HUES48 (cell line): ENCODE results near the gene PSAP.

Source experiments
- H3K27ac ChIP-seq: one replicate; pipeline ENCODE4 v1.7.0; 2013; ENCODE audit warnings: low read depth, low read length, inconsistent platforms
- H3K27me3 ChIP-seq: 2 replicates; pipeline ENCODE4 v1.6.1; 2013; ENCODE audit warnings: mild to moderate bottlenecking, low read length; ENCODE audit not compliant: control insufficient read depth, insufficient read depth
- H3K36me3 ChIP-seq: 2 replicates; pipeline ENCODE4 v1.6.1; 2013; ENCODE audit warnings: low read length; ENCODE audit not compliant: control insufficient read depth, insufficient read depth
- H3K4me1 ChIP-seq: 2 replicates; pipeline ENCODE4 v1.6.1; 2013; ENCODE audit warnings: mild to moderate bottlenecking, low read length; ENCODE audit not compliant: control insufficient read depth, insufficient read depth
- H3K4me3 ChIP-seq: 2 replicates; pipeline ENCODE4 v1.5.1; 2013; ENCODE audit warnings: mild to moderate bottlenecking, low read depth, low read length
- H3K9ac ChIP-seq: 2 replicates; pipeline ENCODE4 v1.6.1; 2013; ENCODE audit warnings: mild to moderate bottlenecking, low read depth, low read length, moderate library complexity
- H3K9me3 ChIP-seq: 2 replicates; pipeline ENCODE4 v1.6.1; 2013; ENCODE audit warnings: low read length; ENCODE audit not compliant: control insufficient read depth, insufficient read depth

Gene PSAP

GRCh38 chr10:71840958-71841335 lies 10.1 kb downstream of the PSAP start:
- H3K36me3 ChIP-seq: no peaks in the 10 kb centered on the region
- peak overlapping the region; percentile 25 for H3K27ac ChIP-seq
- no peaks in the 10 kb centered on the region for H3K27me3 ChIP-seq
- H3K4me1 ChIP-seq: peaks cover 34% of the 10 kb centered on the region
- no peak overlapping the region for H3K4me3 ChIP-seq
- no peaks in the 10 kb centered on the region for H3K9me3 ChIP-seq
- H3K9ac ChIP-seq: no peak overlapping the region

GRCh38 chr10:71840177-71840957 lies 10.7 kb downstream of the PSAP start:
- Histone ChIP-seq H3K9ac (no peak overlapping the region), H3K27ac (peak overlapping the region; percentile 25)

GRCh38 chr10:71838264-71839211 lies 12.5 kb downstream of the PSAP start:
- Histone ChIP-seq H3K4me3 (no peak overlapping the region), H3K27me3 (no peaks in the 10 kb centered on the region), H3K27ac (no peak overlapping the region), H3K9ac (no peak overlapping the region), H3K9me3 (no peaks in the 10 kb centered on the region), H3K36me3 (peaks cover 8% of the 10 kb centered on the region; the same call in 1 of the 2 replicates), H3K4me1 (peaks cover 38% of the 10 kb centered on the region)

More at GRCh38 chr10:71840177-71840957, 10.7 kb downstream of the PSAP start:
- Histone ChIP-seq H3K9me3 (no peaks in the 10 kb centered on the region), H3K4me1 (peaks cover 38% of the 10 kb centered on the region), H3K36me3 (no peaks in the 10 kb centered on the region), H3K4me3 (no peak overlapping the region), H3K27me3 (no peaks in the 10 kb centered on the region)

- Histone ChIP-seq H3K4me1 (peaks cover 38% of the 10 kb centered on the region), H3K9ac (no peak overlapping the region), H3K4me3 (no peak overlapping the region), H3K36me3 (peaks cover 15% of the 10 kb centered on the region), H3K27me3 (no peaks in the 10 kb centered on the region), H3K27ac (no peak overlapping the region), H3K9me3 (no peaks in the 10 kb centered on the region)
These were observed 13.8 kb downstream of the PSAP start for GRCh38 chr10:71837098-71837827.

- Histone ChIP-seq H3K27me3 (no peaks in the 10 kb centered on the region), H3K9ac (no peak overlapping the region), H3K4me1 (peaks cover 38% of the 10 kb centered on the region), H3K4me3 (no peak overlapping the region), H3K9me3 (no peaks in the 10 kb centered on the region), H3K36me3 (peaks cover 22% of the 10 kb centered on the region), H3K27ac (no peak overlapping the region)
These were observed 14.5 kb downstream of the PSAP start for GRCh38 chr10:71836596-71836974.

GRCh38 chr10:71835671-71836595 lies 15.1 kb downstream of the PSAP start:
- Histone ChIP-seq H3K9me3 (no peaks in the 10 kb centered on the region), H3K4me1 (peaks cover 38% of the 10 kb centered on the region), H3K4me3 (no peak overlapping the region), H3K27me3 (no peaks in the 10 kb centered on the region), H3K9ac (no peak overlapping the region), H3K27ac (no peak overlapping the region), H3K36me3 (peaks cover 28% of the 10 kb centered on the region)

- H3K9ac ChIP-seq: no peak overlapping the region
- no peak overlapping the region for H3K4me3 ChIP-seq
- H3K36me3 ChIP-seq: peaks cover 44% of the 10 kb centered on the region
- H3K9me3 ChIP-seq: no peaks in the 10 kb centered on the region
- no peaks in the 10 kb centered on the region for H3K27me3 ChIP-seq
- H3K4me1 ChIP-seq: peaks cover 24% of the 10 kb centered on the region
- H3K27ac ChIP-seq: no peak overlapping the region
These were observed 16.7 kb downstream of the PSAP start for GRCh38 chr10:71834343-71834674.

GRCh38 chr10:71833451-71834342 lies 17.4 kb downstream of the PSAP start:
- Histone ChIP-seq H3K27me3 (no peaks in the 10 kb centered on the region), H3K27ac (no peak overlapping the region), H3K36me3 (peaks cover 50% of the 10 kb centered on the region), H3K9me3 (no peaks in the 10 kb centered on the region), H3K9ac (no peak overlapping the region), H3K4me3 (no peak overlapping the region), H3K4me1 (peaks cover 24% of the 10 kb centered on the region)

- Histone ChIP-seq H3K9ac (no peak overlapping the region), H3K27ac (no peak overlapping the region), H3K36me3 (peaks cover 58% of the 10 kb centered on the region), H3K4me3 (no peak overlapping the region), H3K27me3 (no peaks in the 10 kb centered on the region), H3K4me1 (peaks cover 22% of the 10 kb centered on the region), H3K9me3 (no peaks in the 10 kb centered on the region)
These were observed 18.1 kb downstream of the PSAP start for GRCh38 chr10:71832967-71833366.
